ENCODE results near the gene GIGYF1.
"Not testable (repeated sequence)": the region's sequence is repeated elsewhere in the genome, so short reads cannot be mapped to it uniquely, and the experiment has no call there.

GIGYF1 gene

GRCh38 chr7:100671353-100672327 is 22.4 kb downstream of the GIGYF1 start:
- DNase-seq: no peak

DNA sequence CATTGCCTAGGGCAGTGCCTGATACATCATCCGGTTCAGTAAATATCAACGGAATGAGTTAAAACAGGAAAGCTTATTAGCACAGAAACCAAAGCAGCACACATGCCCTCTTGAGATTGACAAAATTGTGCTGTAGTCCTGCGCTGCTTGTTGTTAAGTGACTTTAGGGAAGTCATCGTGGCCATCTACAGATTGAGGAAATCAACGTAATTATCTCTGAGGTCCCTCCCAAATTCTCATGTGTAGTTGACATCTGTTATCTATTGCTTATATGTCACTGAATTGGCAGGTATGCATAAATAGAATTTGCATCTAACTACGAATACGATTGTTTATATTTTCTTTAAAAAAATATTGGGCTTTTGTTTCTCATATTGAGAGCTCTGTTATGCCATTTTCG is 24.0 kb downstream of the GIGYF1 start:
- DNase-seq: no peak

- not testable (repeated sequence) for DNase-seq
These were observed 24.9 kb downstream of the GIGYF1 start for GRCh38 chr7:100669106-100669505.

DNA sequence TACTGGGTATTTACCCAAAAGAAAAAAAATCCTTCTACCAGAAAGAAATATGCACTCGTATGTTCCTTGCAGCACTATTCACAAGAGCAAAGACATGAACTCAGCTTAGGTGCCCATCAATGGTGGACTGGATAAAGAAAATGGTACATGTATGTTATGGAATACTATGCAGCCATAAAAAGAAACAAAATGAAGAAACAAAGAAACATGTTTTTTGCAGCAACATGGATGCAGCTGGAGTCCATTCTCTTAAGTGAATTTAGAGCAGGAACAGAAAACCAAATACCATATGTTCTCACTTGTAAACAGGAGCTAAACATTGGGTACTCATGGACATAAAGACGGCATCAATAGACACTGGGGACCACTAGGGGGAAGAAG is 26.0 kb downstream of the GIGYF1 start:
- DNase-seq: no peak

- DNase-seq: no peak
These were observed 26.6 kb downstream of the GIGYF1 start for GRCh38 chr7:100667331-100668068.

GRCh38 chr7:100665168-100665726 is 28.8 kb downstream of the GIGYF1 start:
- no peak for DNase-seq

DNA sequence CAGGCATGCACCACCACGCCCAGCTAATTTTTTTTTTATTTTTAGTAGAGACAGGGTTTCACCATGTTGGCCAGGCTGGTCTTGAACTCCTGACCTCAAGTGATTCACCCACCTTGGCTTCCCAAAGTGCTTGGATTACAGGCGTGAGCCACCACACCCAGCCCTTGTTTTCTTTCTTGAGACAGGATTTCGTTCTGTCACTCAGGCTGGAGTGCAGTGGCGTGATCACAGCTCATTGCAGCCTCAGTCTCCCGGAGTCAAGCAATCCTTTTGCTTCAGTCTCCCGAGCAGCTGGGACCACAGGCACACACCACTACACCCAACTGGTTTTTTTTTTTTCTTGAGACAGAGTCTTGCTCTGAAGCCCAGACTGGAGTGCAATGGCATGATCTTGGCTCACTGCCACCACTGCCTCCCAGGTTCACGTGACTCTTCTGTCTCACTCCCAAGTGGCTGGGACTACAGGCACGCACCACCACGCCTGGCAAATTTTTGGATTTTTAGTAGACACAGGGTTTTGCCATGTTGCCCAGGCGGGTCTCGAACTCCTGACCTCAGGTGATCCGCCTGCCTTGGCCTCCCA is 31.8 kb downstream of the GIGYF1 start:
- DNase-seq: not testable (repeated sequence)

DNA sequence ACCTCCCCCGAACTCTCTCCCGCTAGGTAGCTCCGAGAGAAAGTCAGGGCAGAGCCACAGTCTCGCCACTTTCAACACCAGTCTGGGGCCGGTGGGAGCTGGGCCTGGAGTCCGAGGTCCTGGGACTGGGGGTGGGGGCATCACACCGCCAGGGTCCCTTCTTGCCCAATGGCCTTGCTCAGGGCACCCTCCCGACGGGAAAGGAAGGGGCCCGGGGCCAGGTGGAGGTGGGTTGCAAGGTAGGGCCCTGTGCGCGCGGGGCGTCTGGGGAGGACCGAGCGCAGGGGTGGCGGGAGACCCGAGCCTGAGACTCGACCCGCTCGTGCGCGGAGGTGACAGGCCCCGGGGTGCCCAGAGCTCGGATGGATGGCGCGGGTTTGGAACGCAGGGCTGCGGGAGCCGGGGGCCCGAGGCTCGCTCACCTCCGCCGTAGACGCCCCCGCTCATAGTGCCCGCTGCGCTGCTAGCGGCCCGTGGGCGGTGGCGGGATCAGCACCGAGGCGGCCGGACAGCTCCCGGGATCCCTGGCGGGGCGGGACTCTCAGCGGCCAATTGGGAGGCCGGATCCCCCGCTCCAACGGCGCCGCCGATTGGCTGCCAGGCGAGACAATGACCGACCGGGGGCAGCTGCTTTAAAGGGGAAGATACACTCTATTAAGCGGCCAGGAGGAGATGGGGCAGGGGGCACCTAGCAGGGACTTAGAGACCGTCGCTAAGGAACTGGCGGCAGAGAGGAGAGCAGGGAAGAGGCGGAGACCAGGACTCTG is 38.0 kb downstream of the GIGYF1 start, which contains the start of gene ACTL6B:
Gene ACTL6B (minus strand): TSS at position 541 of the 767 bp plus-strand sequence. CDS start 94 bp downstream, at position 447.
- DNase-seq: peak; percentile 68

DNA sequence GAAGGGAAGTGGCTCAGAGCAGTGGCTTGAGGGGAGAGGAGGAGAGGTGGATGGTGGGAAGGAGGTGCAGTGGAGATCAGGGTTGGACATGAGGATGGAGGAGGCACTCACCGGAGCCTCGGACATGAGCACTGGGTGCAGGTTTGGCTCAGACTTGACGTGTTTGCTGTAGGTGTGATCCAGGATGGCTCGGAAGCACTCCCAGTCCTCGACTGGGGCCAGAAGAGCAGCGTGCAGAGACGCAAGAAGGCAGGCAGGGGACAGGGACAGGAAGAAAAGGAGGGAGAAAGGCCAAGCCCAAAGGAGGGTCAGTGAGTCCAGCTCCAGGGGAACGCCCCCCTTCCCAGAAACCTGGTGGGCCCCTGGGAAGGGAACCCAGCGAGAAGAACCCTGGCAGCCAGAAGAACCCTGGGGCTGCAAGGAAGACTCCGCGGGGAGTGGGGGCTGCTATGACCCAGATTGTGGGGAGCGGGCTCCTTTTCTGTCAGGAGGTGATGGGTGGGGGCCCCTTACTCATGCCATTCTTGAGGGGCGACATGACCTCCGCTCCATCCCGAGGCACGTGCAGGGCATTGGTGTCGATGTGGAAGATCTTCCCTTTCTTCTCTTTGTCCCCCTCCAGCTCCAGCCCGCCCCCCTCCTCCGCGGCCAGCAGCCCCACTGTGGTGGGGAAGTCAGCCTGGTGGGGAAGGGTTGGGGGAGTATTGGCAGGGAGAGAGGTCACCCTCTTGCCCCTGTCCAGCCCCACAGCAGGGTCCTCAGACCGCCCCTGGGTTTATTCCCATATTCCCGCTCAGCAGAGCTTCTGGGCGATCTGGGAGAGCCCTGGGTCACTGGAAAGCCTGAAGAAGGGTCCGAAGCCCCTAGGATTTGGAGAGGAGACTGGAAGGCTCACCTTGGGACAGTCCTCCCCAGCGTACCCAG is 38.9 kb downstream of the GIGYF1 start:
- DNase-seq: no peak

GRCh38 chr7:100649826-100650565 is 44.1 kb downstream of the GIGYF1 start:
- DNase-seq: no peak

DNA sequence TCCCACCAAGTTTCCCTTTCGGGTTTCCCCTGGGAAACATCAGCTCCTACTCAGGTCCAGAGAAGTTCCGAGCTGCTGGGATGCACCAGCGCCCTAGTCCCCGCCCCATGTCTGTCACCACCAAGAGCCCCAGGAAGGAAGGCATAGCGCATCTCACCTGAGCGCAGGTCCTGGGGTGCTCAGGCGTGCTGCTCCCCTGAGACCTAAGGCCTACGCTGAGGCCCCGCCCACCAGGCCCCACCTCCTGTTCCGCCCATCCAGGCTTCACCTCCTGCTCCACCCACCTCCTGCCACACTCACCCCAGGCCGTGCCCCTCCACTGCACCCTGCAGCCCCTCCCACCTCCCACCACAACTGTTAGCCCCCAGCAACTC is 51.5 kb downstream of the GIGYF1 start:
- DNase-seq: no peak

DNA sequence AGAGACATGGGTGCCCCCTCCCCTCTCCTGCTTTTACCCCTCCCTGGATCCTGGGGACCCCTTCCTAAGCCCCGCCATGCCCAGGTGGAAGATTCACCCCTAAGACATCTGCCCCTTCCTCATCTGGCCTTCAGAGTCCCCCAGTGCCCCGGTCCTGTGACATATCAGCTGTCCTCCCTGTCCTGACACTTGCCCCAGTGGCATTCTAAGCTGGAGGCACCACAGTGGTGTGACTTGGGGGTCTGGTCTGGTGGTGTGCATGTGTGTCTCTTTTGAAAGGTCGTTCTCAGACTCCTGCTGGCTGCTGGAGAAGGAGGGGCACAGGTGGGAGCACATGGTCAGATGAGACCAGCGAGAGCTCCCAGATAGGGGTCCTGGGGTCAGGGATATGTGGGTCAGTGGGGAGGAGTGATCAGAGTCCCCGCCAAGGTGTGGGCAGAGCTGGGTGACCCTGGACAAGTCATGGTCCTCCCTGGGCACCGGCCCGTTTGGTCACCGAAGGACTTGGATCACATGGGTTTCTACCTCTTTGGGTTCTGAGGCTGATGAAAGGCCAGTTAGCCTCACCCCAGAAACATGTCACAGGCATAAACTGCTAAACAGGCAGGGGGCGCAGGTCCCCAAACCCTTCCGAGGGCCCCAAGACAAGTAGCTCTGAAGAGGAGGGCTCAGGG is 52.1 kb downstream of the GIGYF1 start:
- no peak for DNase-seq

DNA sequence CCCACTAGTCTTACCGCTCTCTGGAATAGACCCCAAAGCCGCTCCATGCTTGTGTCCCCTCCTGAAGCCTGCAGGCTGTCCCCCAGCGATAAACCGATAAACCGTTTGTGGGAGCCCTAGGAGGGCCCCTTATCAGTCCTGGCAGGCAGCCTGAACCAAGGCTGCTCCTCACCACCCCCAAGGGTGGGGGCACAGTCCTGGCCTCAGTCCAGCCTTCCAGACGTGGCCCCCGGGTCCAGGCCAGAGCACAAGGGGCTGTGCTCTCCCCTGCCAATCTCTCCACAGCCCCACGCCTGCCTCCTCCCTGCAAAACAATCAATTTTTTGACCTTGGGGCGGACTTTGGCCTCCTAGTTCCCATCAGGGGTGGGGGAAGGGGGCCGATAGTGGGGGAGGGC is 52.6 kb downstream of the GIGYF1 start, which contains the start of gene TFR2:
Gene TFR2 (minus strand): TSS at position 90 of the 397 bp plus-strand sequence. CDS start 43 bp downstream, at position 47.
- no peak for DNase-seq

- DNase-seq: no peak
These were observed 53.3 kb downstream of the GIGYF1 start for GRCh38 chr7:100640517-100641440.

- no peak for DNase-seq
These were observed 54.0 kb downstream of the GIGYF1 start for GRCh38 chr7:100639995-100640516.

DNA sequence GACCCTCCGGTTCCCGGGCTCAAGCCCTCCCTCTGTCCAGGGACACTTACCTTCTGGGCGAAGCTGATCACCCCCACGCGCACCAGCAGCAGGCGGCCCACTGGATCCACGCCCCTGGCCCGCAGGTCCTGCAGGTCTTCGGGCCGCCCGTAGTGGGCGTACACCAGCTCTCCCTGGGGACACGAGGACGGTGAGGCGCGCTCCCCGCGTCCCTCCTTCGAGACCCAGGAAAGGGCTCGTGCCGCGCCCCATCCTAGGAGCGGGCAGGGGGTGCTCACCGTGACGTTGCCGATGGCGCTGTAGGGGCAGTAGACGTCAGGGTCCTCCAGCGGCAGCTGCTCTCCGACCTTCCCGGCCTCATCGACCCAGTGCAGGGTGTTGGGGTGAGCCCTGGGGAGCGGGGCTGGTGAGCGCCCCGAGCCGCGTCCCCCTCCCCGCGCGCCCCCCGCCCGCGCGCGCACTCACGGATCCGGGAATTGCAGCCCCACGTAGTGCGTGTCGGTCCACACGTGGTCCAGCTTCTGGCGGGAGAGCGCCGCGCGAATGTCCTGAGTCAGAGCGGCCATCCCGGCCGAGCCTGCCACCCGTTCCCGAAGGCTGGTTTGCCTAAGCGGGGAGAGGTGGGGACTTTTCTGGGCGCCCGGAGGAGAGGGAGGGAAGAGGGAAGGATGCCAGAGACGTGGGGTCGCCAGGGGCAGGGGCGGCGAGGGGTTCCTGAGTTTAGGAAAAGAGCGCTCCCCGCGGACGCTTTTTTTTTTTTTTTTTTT is 60.9 kb downstream of the GIGYF1 start:
- peak; percentile 69 for DNase-seq

- DNase-seq: no peak
These were observed 64.0 kb downstream of the GIGYF1 start for GRCh38 chr7:100630066-100630465.

All from right kidney (tissue), 1 donor.